RWPE2 (cell line): ENCODE results near the gene NLN.

Experiments
- ATAC-seq: fragments of 200-7000 bp; cut with Tn5 transposase; 3 replicates; pipeline ENCODE4 v1.9.1; 2021; ENCODE audit warnings: low read depth
- DNase-seq: peaks from one replicate; pipeline ENCODE4 v3.0.0-alpha.2; 2020; ENCODE audit warnings: low spot score
- H3K27ac ChIP-seq: fragments of 450-650 bp; 2 replicates; pipeline ENCODE4 v1.5.1; 2017; ENCODE audit warnings: mild to moderate bottlenecking; ENCODE audit not compliant: poor library complexity, severe bottlenecking
- H3K27me3 ChIP-seq: fragments of 250-450 bp; sonication (Bioruptor Pico); 2 replicates; pipeline ENCODE4 v1.5.1; 2021; ENCODE audit warnings: mild to moderate bottlenecking, moderate library complexity; ENCODE audit not compliant: insufficient read depth, poor library complexity, severe bottlenecking
- H3K36me3 ChIP-seq: fragments of 250-450 bp; sonication (Bioruptor Pico); 2 replicates; pipeline ENCODE4 v1.5.1; 2020; ENCODE audit warnings: low read depth, mild to moderate bottlenecking, moderate library complexity
- H3K4me1 ChIP-seq: fragments of 250-450 bp; sonication (Bioruptor Pico); 2 replicates; pipeline ENCODE4 v1.5.1; 2021; ENCODE audit warnings: mild to moderate bottlenecking, moderate library complexity; ENCODE audit not compliant: insufficient read depth, poor library complexity, severe bottlenecking
- H3K4me3 ChIP-seq: fragments of 250-450 bp; sonication (Bioruptor Pico); 2 replicates; pipeline ENCODE4 v1.5.1; 2021; ENCODE audit warnings: mild to moderate bottlenecking, moderate library complexity; ENCODE audit not compliant: severe bottlenecking
- H3K9me3 ChIP-seq: fragments of 250-450 bp; sonication (Bioruptor Pico); 2 replicates; pipeline ENCODE4 v1.5.1; 2021; ENCODE audit warnings: mild to moderate bottlenecking, moderate library complexity; ENCODE audit not compliant: severe bottlenecking
- TF ChIP-seq, protein P1 (sequence below): fragments of 450-650 bp; IDR thresholded peaks from one replicate; pipeline ENCODE4 v1.5.1; 2017; ENCODE audit warnings: mild to moderate bottlenecking, moderate library complexity; ENCODE audit not compliant: poor library complexity, severe bottlenecking

Gene NLN

DNA sequence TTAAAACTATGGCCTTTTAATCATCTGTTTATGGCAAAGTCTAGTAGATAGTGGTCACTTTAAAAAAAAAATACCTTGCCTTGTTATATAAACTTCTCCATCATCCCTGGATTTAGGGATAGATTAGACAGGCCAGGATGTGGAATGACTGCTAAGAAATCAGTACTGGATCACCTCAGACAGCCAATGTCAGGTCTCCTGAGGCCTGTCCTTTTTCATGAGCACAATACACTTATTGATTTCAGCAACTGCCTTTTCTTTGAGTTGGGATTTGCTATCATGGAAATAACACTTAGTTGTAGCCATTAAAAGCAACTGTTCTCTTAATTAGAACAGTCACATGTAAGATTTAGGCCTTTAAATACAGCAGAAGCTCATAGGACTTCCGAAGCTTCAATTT lies 77.9 kb downstream of the NLN start:
- DNase-seq, result no peak
- Histone ChIP-seq H3K27me3 (no peaks in the 10 kb centered on the region), H3K9me3 (no peaks in the 10 kb centered on the region), H3K36me3 (peaks cover 17% of the 10 kb centered on the region), H3K27ac (no peak overlapping the region), H3K4me1 (no peaks in the 10 kb centered on the region), H3K4me3 (no peak overlapping the region)
- no peak for ATAC-seq
- TF ChIP-seq, protein P1, sequence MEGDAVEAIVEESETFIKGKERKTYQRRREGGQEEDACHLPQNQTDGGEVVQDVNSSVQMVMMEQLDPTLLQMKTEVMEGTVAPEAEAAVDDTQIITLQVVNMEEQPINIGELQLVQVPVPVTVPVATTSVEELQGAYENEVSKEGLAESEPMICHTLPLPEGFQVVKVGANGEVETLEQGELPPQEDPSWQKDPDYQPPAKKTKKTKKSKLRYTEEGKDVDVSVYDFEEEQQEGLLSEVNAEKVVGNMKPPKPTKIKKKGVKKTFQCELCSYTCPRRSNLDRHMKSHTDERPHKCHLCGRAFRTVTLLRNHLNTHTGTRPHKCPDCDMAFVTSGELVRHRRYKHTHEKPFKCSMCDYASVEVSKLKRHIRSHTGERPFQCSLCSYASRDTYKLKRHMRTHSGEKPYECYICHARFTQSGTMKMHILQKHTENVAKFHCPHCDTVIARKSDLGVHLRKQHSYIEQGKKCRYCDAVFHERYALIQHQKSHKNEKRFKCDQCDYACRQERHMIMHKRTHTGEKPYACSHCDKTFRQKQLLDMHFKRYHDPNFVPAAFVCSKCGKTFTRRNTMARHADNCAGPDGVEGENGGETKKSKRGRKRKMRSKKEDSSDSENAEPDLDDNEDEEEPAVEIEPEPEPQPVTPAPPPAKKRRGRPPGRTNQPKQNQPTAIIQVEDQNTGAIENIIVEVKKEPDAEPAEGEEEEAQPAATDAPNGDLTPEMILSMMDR, result no peak

DNA sequence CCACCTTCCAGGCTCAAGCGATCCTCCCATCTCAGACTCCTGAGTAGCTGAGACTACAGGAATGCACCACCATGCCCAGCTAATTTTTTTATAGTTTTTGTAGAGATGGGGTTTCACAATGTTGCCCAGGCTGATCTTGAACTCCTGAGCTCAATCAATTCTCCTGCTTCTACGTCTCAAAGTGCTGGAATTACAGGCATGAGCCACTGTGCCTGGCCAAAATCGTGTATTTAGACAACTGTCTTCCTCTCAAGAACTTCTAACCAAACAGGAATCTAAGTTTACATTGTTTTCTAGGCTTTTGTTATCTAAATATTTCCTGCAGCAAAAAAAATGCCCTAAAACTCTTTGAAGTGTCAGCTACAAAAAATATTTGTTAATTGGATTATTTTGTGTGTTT lies 78.8 kb downstream of the NLN start:
- DNase-seq (no peak), ATAC-seq (no peak)
- no peaks in the 10 kb centered on the region for H3K4me1 ChIP-seq
- no peaks in the 10 kb centered on the region for H3K27me3 ChIP-seq
- H3K36me3 ChIP-seq, result peaks cover 17% of the 10 kb centered on the region
- no peak overlapping the region for H3K27ac ChIP-seq
- no peak overlapping the region for H3K4me3 ChIP-seq
- H3K9me3 ChIP-seq, result no peaks in the 10 kb centered on the region
- TF ChIP-seq, protein P1, result no peak

DNA sequence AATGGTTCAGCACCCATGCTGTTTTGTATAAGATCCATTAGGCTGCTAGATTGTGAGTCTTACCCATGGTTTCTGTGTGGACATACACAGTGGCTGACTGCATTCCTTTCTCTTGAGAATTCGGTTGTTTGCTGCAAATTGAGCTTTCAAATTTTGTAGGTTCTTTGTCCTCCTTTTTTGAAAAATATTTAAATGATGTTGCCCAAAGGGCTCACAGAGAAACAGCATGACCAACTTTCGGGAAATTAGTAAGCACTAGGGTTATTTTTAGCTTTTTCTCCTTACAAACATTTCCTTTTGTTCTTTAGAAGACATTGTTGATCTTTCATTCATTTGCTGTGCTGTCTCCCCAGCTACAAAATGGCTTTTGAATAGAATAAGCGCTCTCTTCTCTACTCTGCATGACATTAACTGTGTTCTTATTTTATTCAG lies 79.4 kb downstream of the NLN start:
- peaks cover 15% of the 10 kb centered on the region for H3K36me3 ChIP-seq
- TF ChIP-seq, protein P1, result no peak
- no peaks in the 10 kb centered on the region for H3K27me3 ChIP-seq
- no peak for DNase-seq
- no peaks in the 10 kb centered on the region for H3K9me3 ChIP-seq
- no peak overlapping the region for H3K4me3 ChIP-seq
- no peaks in the 10 kb centered on the region for H3K4me1 ChIP-seq
- no peak overlapping the region for H3K27ac ChIP-seq
- ATAC-seq, result no peak

DNA sequence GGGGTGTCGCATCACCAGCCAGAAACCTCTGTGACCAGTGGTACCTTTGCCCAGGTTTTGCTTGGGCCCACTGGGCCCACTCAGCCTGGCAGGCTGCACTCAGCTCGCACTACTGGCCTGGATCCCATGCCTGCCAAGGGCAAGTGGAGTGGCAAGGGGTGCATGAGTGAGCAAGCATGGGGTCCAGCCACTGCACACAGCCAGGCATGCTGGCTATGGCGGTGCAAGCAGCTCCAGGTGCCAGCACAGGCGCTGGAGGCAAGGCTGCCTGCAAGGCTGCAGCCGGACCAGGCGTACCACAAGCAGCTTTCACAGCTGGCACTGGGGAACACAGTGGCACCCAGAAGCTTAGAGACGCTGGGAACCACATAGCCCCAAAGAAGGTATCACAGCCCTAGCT lies 80.1 kb downstream of the NLN start:
- DNase-seq, result no peak
- H3K36me3 ChIP-seq, result peaks cover 8% of the 10 kb centered on the region
- no peak overlapping the region for H3K4me3 ChIP-seq
- no peaks in the 10 kb centered on the region for H3K9me3 ChIP-seq
- H3K27me3 ChIP-seq, result no peaks in the 10 kb centered on the region
- ATAC-seq, result no peak
- no peak overlapping the region for H3K27ac ChIP-seq
- H3K4me1 ChIP-seq, result no peaks in the 10 kb centered on the region
- TF ChIP-seq, protein P1, result no peak

DNA sequence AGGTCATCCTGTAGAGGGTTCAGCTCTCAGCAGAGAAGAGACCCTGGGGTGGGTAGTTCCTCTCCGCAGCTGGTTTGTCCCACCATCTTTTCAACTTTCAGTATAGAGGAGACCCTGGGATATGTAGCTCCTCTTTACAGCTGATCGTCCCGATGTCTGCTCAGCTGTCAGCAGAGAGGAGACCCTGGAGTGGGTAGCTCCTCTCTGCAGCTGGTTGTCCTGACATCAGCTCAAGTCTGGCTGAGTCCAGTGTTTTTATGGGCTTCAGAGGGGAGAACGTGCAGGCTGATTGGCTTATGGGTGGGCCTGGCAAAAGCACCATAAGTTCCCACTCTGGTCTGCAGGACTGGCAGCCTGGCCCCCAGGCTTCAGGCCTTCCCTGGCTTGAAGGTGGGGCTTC lies 80.8 kb downstream of the NLN start:
- H3K27me3 ChIP-seq, result no peaks in the 10 kb centered on the region
- H3K9me3 ChIP-seq, result no peaks in the 10 kb centered on the region
- DNase-seq (no peak), ATAC-seq (no peak)
- no peak overlapping the region for H3K27ac ChIP-seq
- H3K4me3 ChIP-seq, result no peak overlapping the region
- H3K36me3 ChIP-seq, result peaks cover under 1% of the 10 kb centered on the region
- TF ChIP-seq, protein P1, result no peak
- H3K4me1 ChIP-seq, result no peaks in the 10 kb centered on the region
